Stimulated activated CD8-positive, alpha-beta memory T cell treated with anti-CD3 and anti-CD28 coated beads, Interleukin-15, amount 100 ng/mL, for 4 hours (primary cell): ENCODE data around the gene SPECC1.
"Not testable (repeated sequence)": the region's sequence is repeated elsewhere in the genome, so short reads cannot be mapped to it uniquely, and the experiment has no call there.

Experiments
- DNase-seq, 2 donors: peaks; one replicate each; pipeline ENCODE4 v3.0.0-alpha.2; 2020; ENCODE audit warnings: low read depth in 2 of 2

SPECC1 gene

GRCh38 chr17:20010099-20010863 is 1.1 kb downstream of the SPECC1 start:
- no peak for DNase-seq

DNA sequence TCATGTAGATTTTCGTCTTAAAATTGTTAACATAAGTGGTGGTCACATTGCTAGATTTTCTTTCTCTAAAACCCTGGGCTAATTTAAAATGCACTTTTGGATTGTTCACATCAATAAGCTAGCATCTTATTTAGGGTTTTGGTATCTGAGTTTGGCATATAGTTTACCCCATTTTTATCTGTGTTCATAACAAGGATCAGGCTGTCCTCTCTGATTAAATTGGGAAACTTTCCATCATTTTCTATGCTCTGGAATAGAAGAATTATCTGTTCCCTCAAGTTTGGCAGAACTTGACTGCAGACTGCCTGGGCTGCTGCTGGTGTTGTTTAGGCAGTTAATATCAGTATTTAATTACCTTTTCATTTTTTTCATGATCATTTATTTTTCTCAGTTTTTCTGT is 1.8 kb downstream of the SPECC1 start:
- no peak for DNase-seq

GRCh38 chr17:20012017-20012536 is 2.9 kb downstream of the SPECC1 start:
- DNase-seq = no peak

DNA sequence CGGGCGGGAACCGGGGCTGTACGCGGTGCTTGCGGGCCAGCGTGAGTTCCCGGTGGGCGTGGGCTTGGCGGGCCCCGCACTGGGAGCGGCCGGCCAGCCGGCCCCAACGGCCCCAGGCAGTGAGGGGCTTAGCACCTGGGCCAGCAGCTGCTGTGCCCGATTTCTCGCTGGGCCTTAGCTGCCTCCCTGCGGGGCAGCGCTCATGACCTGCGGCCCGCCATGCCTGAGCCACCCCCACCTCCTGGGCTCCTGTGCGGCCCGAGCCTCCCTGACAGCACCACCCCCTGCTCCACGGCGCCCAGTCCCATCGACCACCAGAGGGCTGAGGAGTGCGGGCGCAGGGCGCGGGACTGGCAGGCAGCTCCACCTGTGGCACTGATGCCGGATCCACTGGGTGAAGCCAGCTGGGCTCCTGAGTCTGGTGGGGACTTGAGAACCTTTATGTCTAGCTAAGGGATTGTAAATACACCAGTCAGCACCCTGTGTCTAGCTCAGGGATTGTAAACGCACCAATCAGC is 7.4 kb downstream of the SPECC1 start:
- not testable (repeated sequence) for DNase-seq

GRCh38 chr17:20022701-20023100 is 13.5 kb downstream of the SPECC1 start:
- no peak for DNase-seq

DNA sequence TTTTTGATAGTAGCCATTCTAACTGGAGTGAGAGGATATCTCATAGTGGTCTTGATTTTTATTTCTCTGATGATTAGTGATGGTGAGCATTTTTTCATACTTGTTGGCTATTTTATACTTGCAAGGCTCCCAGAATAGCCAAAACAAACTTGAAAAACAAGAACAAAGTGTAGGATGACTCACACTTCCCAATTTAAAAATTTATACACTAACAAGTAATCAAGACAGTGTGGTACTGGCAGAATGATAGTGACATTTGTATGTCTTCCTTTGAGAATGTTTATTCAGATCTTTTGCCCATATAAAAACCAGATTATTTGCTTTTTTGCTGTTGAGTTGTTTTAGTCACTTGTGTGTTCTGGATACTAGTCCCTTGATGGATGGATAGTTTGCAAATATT is 17.8 kb downstream of the SPECC1 start:
- no peak for DNase-seq

GRCh38 chr17:20028443-20028842 is 19.3 kb downstream of the SPECC1 start:
- no peak for DNase-seq

GRCh38 chr17:20032636-20033035 is 23.5 kb downstream of the SPECC1 start:
- DNase-seq = no peak

DNA sequence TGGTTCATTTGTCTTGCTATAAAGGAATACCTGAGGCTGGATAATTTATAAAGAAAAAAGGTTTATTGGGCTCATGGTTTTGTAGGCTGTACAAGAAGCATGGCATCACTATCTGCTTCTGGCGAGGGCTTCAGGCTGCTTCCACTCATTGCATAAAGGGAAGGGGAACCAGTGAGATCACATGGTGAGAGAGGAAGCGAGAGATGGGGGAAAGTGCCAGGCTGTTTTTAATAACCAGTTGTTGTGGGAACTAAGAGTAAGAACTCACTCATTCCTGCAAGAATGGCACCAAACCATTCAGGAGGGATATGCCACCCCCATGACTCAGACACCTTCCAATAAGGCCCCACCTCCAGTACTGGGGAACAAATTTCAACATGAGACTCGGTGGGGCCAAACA is 24.3 kb downstream of the SPECC1 start:
- DNase-seq = no peak

- DNase-seq = no peak
These were observed 26.3 kb downstream of the SPECC1 start for GRCh38 chr17:20035501-20035900.

GRCh38 chr17:20037286-20037685 is 28.1 kb downstream of the SPECC1 start:
- not testable (repeated sequence) for DNase-seq

DNA sequence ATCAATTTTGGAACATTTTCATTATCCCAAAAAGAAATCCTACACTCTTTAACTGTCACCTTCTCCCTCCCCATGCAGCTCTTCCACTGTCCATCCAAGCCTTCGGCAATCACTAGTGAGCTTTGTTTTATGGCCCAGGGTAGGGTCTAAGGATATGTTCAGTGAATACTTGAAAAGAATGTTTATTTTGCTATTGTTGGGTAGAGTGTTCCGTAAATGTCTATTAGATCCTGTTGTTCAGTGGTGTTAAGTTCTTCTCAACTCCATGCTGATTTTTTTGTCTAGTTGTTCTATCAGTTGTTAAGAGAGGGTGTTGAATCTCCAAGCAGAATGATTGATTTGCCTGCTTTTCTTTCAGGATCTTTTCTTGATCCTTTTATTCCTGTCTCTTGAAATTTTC is 29.9 kb downstream of the SPECC1 start:
- DNase-seq = no peak

GRCh38 chr17:20040216-20040615 is 31.1 kb downstream of the SPECC1 start:
- DNase-seq = no peak

DNA sequence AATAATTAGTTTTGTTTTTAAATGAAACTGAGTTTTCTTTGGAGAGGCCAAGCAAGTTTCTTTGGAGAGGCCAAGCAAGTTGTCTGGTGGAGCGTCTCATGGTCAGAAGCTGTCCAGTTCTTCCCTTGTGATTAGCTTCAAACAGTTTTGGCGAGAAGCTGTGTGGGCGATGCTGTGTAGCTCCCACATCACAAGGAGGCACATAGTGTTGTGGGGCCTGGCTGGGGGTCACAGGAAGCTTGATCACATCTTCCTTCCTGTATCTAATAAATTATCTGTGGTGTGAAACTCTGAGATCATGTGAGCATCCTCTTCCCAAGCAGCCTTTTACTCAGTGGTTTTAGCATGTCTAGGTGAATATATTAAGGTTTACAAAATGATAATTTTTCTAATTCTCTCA is 33.9 kb downstream of the SPECC1 start:
- no peak for DNase-seq

- no peak for DNase-seq
These were observed 36.3 kb downstream of the SPECC1 start for GRCh38 chr17:20045476-20045875.

DNA sequence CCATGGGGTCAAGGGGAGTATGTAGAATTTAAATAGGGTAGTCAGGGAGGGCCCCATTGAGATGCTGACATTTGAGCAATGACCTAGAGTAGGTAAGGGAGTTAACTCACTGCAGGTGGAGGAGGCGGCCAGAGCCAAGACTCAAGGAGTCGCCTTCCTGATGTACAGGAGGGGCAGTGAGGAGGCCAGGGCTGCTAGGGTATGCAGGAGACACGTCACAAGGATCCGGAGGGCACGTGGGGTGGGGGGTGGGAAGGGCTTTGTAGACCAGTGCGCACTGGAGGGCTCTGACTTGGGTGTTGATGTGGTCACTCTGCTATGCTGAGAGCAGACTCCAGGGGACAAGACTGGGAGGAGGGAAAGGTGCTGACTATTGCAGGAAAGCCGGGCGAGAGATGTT is 37.5 kb downstream of the SPECC1 start:
- DNase-seq = no peak

- no peak for DNase-seq
These were observed 42.5 kb downstream of the SPECC1 start for GRCh38 chr17:20051624-20052023.

- no peak for DNase-seq
These were observed 44.3 kb downstream of the SPECC1 start for GRCh38 chr17:20053361-20053964.

DNA sequence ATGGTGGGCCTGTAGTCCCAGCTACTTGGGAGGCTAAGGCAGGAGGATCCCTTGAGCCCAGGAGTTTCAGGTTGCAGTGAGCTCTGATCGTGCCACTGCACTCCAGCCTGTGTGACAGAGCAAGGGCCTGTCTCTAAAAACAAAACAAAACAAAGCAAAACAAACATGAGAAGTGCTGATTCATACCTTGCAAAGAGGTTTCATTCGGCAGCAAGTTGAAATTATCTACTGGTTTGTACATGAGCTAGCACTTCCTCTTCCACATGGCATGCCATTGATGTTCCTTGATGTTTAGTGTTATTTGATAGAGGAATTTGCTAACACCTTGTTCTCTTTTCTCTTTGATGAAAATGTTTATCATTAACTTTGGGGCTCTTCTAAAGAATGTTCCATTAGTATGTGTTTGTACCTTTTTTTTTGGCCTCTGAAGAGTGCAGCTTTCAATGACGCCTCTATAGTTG is 50.6 kb downstream of the SPECC1 start:
- DNase-seq = no peak

DNA sequence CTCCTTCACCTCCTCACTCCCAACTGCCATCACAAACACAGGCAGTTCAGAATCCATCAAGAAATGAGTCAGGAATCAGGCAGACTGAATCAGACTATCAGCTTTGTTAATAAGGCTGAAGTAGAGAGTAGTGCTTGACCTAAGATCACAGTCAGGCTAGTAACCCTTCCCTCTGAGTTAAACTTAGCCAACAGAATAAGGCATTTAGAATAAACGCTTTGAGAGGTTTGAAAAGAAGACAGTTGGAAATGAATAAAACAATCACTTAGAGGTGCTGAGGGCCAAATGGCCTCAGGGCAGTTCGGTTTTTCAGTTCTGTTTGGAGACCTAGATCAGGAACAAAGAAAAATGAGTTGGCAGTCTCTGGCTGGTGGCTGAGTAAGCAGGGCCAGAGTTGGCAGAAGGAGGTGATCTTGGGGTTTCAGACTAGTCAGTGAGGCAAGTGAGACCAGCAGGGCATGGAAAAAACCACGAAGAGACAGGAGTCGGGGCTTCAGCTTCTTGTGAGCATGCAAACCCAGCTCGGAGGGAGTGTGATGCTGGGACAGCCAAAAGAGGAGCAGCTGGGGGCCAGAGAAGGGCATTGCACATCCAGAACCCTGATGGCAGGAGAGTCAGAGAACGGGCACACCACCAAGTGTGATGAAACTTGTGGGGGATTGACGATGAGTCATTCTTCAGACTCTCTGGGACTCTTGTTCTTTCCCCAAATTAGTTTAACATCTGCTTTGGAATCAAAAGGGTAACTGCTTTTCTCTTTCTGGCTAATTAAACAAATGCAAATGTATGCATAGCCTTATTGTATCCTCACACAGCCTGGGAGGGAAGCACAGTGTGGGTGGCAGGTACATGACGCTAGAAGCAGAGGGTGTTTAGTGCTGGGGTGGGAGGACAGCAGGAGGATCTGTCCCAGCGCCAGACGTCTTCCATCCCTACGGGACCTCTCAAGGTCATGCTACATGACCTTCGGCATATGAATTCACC is 54.8 kb downstream of the SPECC1 start:
- DNase-seq = no peak

DNA sequence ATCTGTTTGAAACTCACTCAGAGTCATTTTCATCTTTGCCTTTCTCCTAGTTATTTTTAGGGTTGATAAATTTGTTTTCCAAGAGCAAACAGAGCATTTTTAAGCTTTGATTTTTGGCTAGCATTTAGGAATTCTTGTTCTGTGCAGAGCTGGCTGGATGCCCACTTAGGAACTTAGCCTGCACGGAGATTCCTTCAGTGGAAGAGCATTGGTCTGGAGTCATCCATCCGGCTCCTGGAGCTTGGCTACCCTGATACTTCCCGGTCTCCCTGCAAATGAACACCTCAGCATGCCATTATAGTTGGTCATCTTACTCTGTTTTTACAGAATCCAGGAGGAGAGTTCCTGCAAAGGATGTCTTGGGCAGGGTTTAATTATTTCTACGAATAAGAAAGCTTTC is 57.1 kb downstream of the SPECC1 start:
- no peak for DNase-seq

DNA sequence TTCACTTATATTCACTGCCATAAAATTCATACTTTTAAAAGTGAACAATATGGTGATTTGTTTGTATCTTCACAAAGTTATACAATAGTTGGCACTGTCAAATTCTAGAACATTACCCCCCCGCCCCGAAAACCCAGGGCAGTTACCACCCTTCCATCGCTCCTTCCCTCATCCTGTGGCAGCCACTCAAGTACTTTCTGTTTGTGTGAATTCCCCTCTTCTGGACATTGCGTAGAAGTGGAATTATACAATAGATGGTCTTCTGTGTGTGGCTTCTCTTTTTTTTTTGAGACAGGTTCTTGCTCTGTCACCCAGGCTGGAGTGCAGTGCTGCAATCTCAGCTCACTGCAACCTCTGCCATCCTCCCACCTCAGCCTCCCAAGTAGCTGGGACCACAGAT is 58.6 kb downstream of the SPECC1 start:
- no peak for DNase-seq
